ENCODE data around the gene SARM1.

Gene SARM1

GRCh38 chr17:28385037-28385400, 13.5 kb downstream of the SARM1 start:
- in situ Hi-C loops (cut with HindIII; ENCODE audit: low sequenced_read_pairs): no loop called here
- no peak for DNase-seq (ENCODE audit: low read depth)
- TF ChIP-seq, protein P1, sequence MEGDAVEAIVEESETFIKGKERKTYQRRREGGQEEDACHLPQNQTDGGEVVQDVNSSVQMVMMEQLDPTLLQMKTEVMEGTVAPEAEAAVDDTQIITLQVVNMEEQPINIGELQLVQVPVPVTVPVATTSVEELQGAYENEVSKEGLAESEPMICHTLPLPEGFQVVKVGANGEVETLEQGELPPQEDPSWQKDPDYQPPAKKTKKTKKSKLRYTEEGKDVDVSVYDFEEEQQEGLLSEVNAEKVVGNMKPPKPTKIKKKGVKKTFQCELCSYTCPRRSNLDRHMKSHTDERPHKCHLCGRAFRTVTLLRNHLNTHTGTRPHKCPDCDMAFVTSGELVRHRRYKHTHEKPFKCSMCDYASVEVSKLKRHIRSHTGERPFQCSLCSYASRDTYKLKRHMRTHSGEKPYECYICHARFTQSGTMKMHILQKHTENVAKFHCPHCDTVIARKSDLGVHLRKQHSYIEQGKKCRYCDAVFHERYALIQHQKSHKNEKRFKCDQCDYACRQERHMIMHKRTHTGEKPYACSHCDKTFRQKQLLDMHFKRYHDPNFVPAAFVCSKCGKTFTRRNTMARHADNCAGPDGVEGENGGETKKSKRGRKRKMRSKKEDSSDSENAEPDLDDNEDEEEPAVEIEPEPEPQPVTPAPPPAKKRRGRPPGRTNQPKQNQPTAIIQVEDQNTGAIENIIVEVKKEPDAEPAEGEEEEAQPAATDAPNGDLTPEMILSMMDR (IDR thresholded peaks at IDR 0.05; ENCODE audit: low read depth, low read length, missing control alignments): no peak
- H3K4me3 ChIP-seq (ENCODE audit: low read depth, low read length): no peak overlapping the region

DNA sequence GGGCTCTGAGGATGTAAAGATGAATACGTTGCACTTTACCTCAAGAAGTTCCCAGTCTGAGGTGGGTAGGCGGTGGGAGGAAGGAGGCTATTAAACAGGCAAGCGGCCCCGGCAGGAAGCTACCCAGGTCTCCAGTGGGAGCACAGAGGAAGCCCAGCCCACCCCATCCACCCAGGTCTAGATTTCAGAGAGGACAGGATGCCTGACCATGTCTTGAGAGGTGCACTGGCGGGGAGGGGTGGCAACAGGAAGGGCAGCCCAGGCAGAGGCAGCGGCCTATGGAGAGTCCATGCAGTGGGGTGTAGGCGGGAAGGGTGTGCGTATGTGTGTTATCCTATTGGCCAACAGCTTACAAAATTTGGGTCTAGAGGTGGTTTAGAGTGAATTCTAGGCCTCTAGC, 13.9 kb downstream of the SARM1 start:
- no peak overlapping the region for H3K4me3 ChIP-seq (ENCODE audit: low read depth, low read length)
- DNase-seq (ENCODE audit: low read depth): no peak

DNA sequence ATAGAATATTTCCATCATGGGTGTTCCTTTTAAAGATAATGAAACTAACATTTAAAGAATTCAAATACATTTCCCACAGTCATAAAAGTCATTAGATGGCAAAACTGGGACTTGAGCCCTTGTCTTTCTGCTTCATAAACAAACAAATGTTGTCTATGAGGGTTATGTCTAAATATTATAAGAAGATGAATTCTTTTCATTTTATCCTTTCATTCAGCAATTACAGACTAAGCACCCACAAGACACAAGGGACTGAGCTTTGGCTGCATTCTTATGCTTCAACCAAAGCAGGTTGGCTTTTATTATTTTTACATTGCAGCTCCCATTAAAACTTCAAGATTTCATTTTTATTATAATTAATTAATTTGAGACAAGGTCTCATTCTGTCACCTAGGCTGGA, 14.9 kb downstream of the SARM1 start:
- no peak for DNase-seq (ENCODE audit: low read depth)
- in situ Hi-C loops (cut with HindIII; ENCODE audit: low sequenced_read_pairs): no loop called here
- no peak overlapping the region for H3K4me3 ChIP-seq (ENCODE audit: low read depth, low read length)
- TF ChIP-seq, protein P1 (IDR thresholded peaks at IDR 0.05; ENCODE audit: low read depth, low read length, missing control alignments): no peak

More for the DNA sequence above, 13.9 kb downstream of the SARM1 start:
- TF ChIP-seq, protein P1 (IDR thresholded peaks at IDR 0.05; ENCODE audit: low read depth, low read length, missing control alignments): no peak
- in situ Hi-C loops (cut with HindIII; ENCODE audit: low sequenced_read_pairs): no loop called here

DNA sequence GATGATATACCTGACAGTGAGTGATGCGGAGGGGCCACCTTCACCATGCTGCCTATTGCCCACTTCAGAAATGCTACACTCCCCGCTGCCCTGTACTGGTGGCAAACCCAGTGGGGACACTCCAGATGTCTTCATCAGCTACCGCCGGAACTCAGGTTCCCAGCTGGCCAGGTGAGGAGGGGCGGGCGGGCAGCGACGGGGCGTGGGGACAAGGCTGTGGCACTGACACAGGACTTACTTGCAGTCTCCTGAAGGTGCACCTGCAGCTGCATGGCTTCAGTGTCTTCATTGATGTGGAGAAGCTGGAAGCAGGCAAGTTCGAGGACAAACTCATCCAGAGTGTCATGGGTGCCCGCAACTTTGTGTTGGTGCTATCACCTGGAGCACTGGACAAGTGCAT, 16.6 kb downstream of the SARM1 start:
- no peak overlapping the region for H3K4me3 ChIP-seq (ENCODE audit: low read depth, low read length)
- TF ChIP-seq, protein P1 (IDR thresholded peaks at IDR 0.05; ENCODE audit: low read depth, low read length, missing control alignments): no peak
- no peak for DNase-seq (ENCODE audit: low read depth)
- in situ Hi-C loops (cut with HindIII; ENCODE audit: low sequenced_read_pairs): no loop called here

GRCh38 chr17:28390141-28390540, 18.6 kb downstream of the SARM1 start:
- H3K4me3 ChIP-seq (ENCODE audit: low read depth, low read length): no peak overlapping the region
- TF ChIP-seq, protein P1 (IDR thresholded peaks at IDR 0.05; ENCODE audit: low read depth, low read length, missing control alignments): no peak
- in situ Hi-C loops (cut with HindIII; ENCODE audit: low sequenced_read_pairs): no loop called here

DNA sequence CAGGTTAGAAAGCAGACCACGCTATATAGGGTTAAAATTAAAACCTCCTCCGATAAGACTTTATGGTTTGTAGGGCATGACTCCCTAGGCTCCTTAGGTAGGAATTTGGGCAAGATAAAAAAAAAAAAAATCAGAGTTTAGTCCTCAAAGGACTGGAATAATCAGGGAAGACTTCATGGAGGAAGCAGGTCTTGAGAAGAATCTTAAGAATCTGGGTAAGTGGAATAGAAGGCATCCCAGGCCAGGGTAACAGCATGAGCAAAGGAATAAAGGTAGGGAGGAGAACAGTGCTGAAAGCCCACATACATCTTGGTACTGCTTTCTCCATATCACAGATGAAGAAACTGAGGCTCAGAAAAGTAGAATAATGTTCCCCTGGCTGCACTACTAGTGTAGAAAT, 19.1 kb downstream of the SARM1 start:
- no peak overlapping the region for H3K4me3 ChIP-seq (ENCODE audit: low read depth, low read length)
- in situ Hi-C loops (cut with HindIII; ENCODE audit: low sequenced_read_pairs): no loop called here
- DNase-seq (ENCODE audit: low read depth): no peak
- TF ChIP-seq, protein P1 (IDR thresholded peaks at IDR 0.05; ENCODE audit: low read depth, low read length, missing control alignments): no peak

More at GRCh38 chr17:28390141-28390540, 18.6 kb downstream of the SARM1 start:
- DNase-seq (ENCODE audit: low read depth): no peak

DNA sequence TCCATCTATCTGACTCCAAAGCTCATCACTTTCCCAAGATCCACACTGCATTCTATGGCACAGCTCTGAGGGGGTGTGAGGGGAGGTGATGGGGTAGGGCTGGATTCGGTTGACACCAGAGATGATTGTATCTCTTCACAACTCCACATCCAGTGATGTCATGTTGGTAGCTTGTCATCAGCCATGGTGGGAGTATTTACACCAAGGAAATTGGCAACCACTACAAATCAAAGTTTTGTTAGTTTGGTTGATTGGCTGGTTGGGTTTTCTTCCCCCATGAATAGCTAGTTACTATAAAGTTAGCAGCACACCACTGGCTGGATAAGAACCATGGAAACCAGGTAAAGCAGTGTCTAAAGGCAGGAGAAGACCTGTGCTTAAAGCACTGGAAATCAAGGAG, 19.5 kb downstream of the SARM1 start:
- no peak for DNase-seq (ENCODE audit: low read depth)
- no peak overlapping the region for H3K4me3 ChIP-seq (ENCODE audit: low read depth, low read length)
- in situ Hi-C loops (cut with HindIII; ENCODE audit: low sequenced_read_pairs): no loop called here
- TF ChIP-seq, protein P1 (IDR thresholded peaks at IDR 0.05; ENCODE audit: low read depth, low read length, missing control alignments): no peak

All from astrocyte of the cerebellum (primary cell).